HepG2 (cell line): ENCODE measurements around the gene NEUROD1. TPM values are rescaled to one million over a fixed set of nuclear protein-coding genes. Genes with fewer than 3 reads are reported as not detected.

Experiments used
- ATAC-seq: fragments of 200-7000 bp; cut with Tn5 transposase; 3 replicates; pipeline ENCODE4 v1.9.1; 2020; ENCODE audit warnings: mild to moderate bottlenecking, moderate library complexity
- BruUV-seq: library from RNA; stranded (reverse); fragments of 400-500 nt; replicated peaks from 2 replicates; lab custom pipeline; 2021; lab: Mats Ljungman, UMichigan
- CTCF ChIA-PET: fragments of 300-600 bp; formaldehyde crosslinking; extraction: SDS; loops from one replicate; lab custom pipeline; 2021; ENCODE audit warnings: low total read pairs, inconsistent platforms, low intra/inter-chr PET ratio; lab: Yijun Ruan, JAX
- POLR2A ChIA-PET: fragments of 350-600 bp; sonication (Branson Sonifier 250); formaldehyde crosslinking; loops from one replicate; lab custom pipeline; 2020; ENCODE audit warnings: antibody characterized with exemption, inconsistent platforms; lab: Yijun Ruan, JAX
- DNase-seq: peaks from one replicate; pipeline ENCODE4 v3.0.0-alpha.2; 2015; ENCODE audit warnings: low spot score
- FAIRE-seq: peaks from 3 replicates; lab custom pipeline; 2011; peaks lifted over from hg19 to GRCh38; lab: Jason Lieb, UNC
- H2AFZ ChIP-seq: one replicate; pipeline ENCODE4 v1.6.1; 2011; ENCODE audit warnings: low read length, inconsistent platforms
- H3K27ac ChIP-seq: fragments of 300-600 bp; 3 replicates; pipeline ENCODE4 v1.8.0; 2011; ENCODE audit warnings: mixed run types, mild to moderate bottlenecking, mixed read lengths, low read length, inconsistent platforms; ENCODE audit not compliant: insufficient read depth; ENCODE audit errors: extremely low read length
- H3K27me3 ChIP-seq, 2 experiments: fragments of 200-600 bp in 1 of 2; 2 replicates in 1 of 2; 3 replicates in 1 of 2; pipeline versions ENCODE4 v1.6.0 to v1.8.0; 2011; ENCODE audit warnings: low read length in 2 of 2, mild to moderate bottlenecking in 2 of 2, moderate library complexity in 2 of 2, inconsistent platforms in 1 of 2; ENCODE audit not compliant: insufficient read depth in 2 of 2, control insufficient read depth in 1 of 2
- H3K36me3 ChIP-seq, 2 experiments: fragments of 200-600 bp in 1 of 2; replicated peaks in 1 of 2; 2 replicates in 1 of 2; 3 replicates in 1 of 2; pipeline versions ENCODE4 v1.5.1 to v1.8.0; 2011; ENCODE audit warnings: low read length in 2 of 2, inconsistent platforms in 1 of 2; ENCODE audit not compliant: insufficient read depth in 2 of 2, control insufficient read depth in 1 of 2
- H3K4me1 ChIP-seq: 2 replicates; pipeline ENCODE4 v1.5.1; 2012; ENCODE audit warnings: low read length, inconsistent platforms; ENCODE audit not compliant: insufficient read depth
- H3K4me2 ChIP-seq: 2 replicates; pipeline ENCODE4 v1.6.0; 2011; ENCODE audit warnings: low read depth, low read length, inconsistent platforms
- H3K4me3 ChIP-seq, 3 experiments: fragments of 200-600 bp in 1 of 3; sonication (generic), shearing (Covaris generic) in 1 of 3; replicated peaks in 1 of 3; 2 replicates each; pipeline ENCODE4 v1.5.1; 2011 to 2016; ENCODE audit warnings: low read length in 3 of 3, inconsistent platforms in 2 of 3, low read depth in 2 of 3, mild to moderate bottlenecking in 2 of 3, control low read depth in 1 of 3, mixed read lengths in 1 of 3; ENCODE audit not compliant: insufficient read depth in 1 of 3
- H3K79me2 ChIP-seq: one replicate; pipeline ENCODE4 v1.6.1; 2011; ENCODE audit warnings: low read length, inconsistent platforms; ENCODE audit not compliant: insufficient read depth
- H3K9ac ChIP-seq: 2 replicates; pipeline ENCODE4 v1.6.0; 2011; ENCODE audit warnings: mild to moderate bottlenecking, low read depth, low read length, inconsistent platforms; ENCODE audit not compliant: insufficient read depth
- H3K9me3 ChIP-seq: 2 replicates; pipeline ENCODE4 v1.5.1; 2012; ENCODE audit warnings: mild to moderate bottlenecking, low read length
- H4K20me1 ChIP-seq: 2 replicates; pipeline ENCODE4 v1.6.0; 2011; ENCODE audit warnings: inconsistent platforms, mild to moderate bottlenecking, low read length, moderate library complexity; ENCODE audit not compliant: insufficient read depth
- ATF1 ChIP-seq: IDR thresholded peaks from 2 replicates; pipeline ENCODE4 v1.6.1; 2016; ENCODE audit warnings: mild to moderate bottlenecking, control low read depth
- CHD4 ChIP-seq: fragments of 200-600 bp; sonication (generic); IDR thresholded peaks from 2 replicates; pipeline ENCODE4 v1.7.0; 2017; ENCODE audit warnings: mild to moderate bottlenecking, low read length, borderline replicate concordance
- CSRNP2 ChIP-seq: sonication (generic); formaldehyde crosslinking; conservative IDR thresholded peaks from 2 replicates; pipeline ENCODE4 v1.8.0; 2022; ENCODE audit warnings: low read depth, missing genetic modification reagents
- FOXM1 ChIP-seq: sonication (generic); formaldehyde crosslinking; IDR thresholded peaks from 2 replicates; pipeline ENCODE4 v1.5.0; 2020; ENCODE audit warnings: missing genetic modification reagents
- GATAD1 ChIP-seq: IDR thresholded peaks from 2 replicates; pipeline ENCODE4 v1.6.1; 2016; ENCODE audit warnings: missing genetic modification reagents, missing compliant biosample characterization
- TCF12 ChIP-seq, 2 experiments: fragments of 450-650 bp in 1 of 2; sonication (generic) in 1 of 2; formaldehyde crosslinking in 1 of 2; IDR thresholded peaks; 2 replicates each; pipeline versions ENCODE4 v1.6.1 to v1.8.0; 2017 to 2022; ENCODE audit warnings: antibody characterized with exemption in 1 of 2, mild to moderate bottlenecking in 1 of 2, missing genetic modification reagents in 1 of 2, moderate library complexity in 1 of 2
- ZBTB20 ChIP-seq: sonication (generic); formaldehyde crosslinking; IDR thresholded peaks from 2 replicates; pipeline ENCODE4 v1.8.1; 2023; ENCODE audit warnings: missing genetic modification reagents, low read depth, mild to moderate bottlenecking, borderline replicate concordance
- ZNF331 ChIP-seq: sonication (generic); formaldehyde crosslinking; IDR thresholded peaks from 2 replicates; pipeline ENCODE4 v1.4.0; 2020; ENCODE audit warnings: missing genetic modification reagents
- ZNF780A ChIP-seq: sonication (generic); formaldehyde crosslinking; IDR thresholded peaks from 2 replicates; pipeline ENCODE4 v1.8.0; 2022; ENCODE audit warnings: mild to moderate bottlenecking, missing genetic modification reagents, moderate library complexity
- ZSCAN9 ChIP-seq: IDR thresholded peaks from 2 replicates; pipeline ENCODE4 v1.6.1; 2016; ENCODE audit warnings: borderline replicate concordance
- WGBS: methylation state at CpG from one replicate; pipeline ENCODE4 v1.1.6; 2017; ENCODE audit warnings: low lambda C conversion rate; 5-methylcytosine and 5-hydroxymethylcytosine counted together
- in situ Hi-C: cut with HindIII; loops from 2 replicates; pipeline ENCODE4 v1.10.0; 2017; ENCODE audit warnings: low pct_unique_long_range_greater_than_20kb; ENCODE audit not compliant: extremely low pct_ligation_motif_present
- intact Hi-C: fragments of 100-400 bp; cut with micrococcal nuclease; formaldehyde crosslinking; loops from one replicate; pipeline ENCODE4 v1.10.0; 2022; ENCODE audit not compliant: unreplicated experiment
- polyA plus RNA-seq, 8 experiments: library from polyadenylated mRNA; depleted of rRNA in 3 of 8; stranded (reverse) in 7 of 8; unstranded in 1 of 8; fragments of >200 nt; fragmentation: Illumina TruSeq in 4 of 8; extraction: Trizol in 4 of 8; gene quantifications; 2 replicates each; pipeline versions ENCODE4 v1.2.1 to v1.2.3, GENCODE V29; 2011 to 2016; ENCODE audit warnings: low read depth in 4 of 8, missing spikeins in 1 of 8, mixed read lengths in 1 of 8; ENCODE audit not compliant: insufficient read depth in 1 of 8
- total RNA-seq, 5 experiments: library from RNA; depleted of rRNA; stranded (reverse); fragments of >200 nt; fragmentation: Illumina TruSeq; extraction: Trizol; gene quantifications; 2 replicates each; pipeline ENCODE4 v1.2.3, GENCODE V29; 2016; ENCODE audit warnings: low read depth in 1 of 5

Gene NEUROD1
- total and polyA plus RNA-seq, 2 of the 13 experiments (the other 11 are each of a cell fraction or from before 2014, with no cell fraction given), result not detected

- TF ChIP-seq ZNF331 (CRISPR knock-in tag), result no peak
- no peak for TF ChIP-seq ZNF780A (CRISPR knock-in tag)
- TF ChIP-seq ZBTB20 (CRISPR knock-in tag), result no peak
- TF ChIP-seq GATAD1 (CRISPR knock-in tag), result no peak
- TF ChIP-seq CHD4, result no peak
- TF ChIP-seq FOXM1, result no peak
- no peak for TF ChIP-seq CSRNP2 (CRISPR knock-in tag)
- no peak for TF ChIP-seq ZSCAN9
- no peak for TF ChIP-seq ATF1 (CRISPR knock-in tag)
- no peak for TF ChIP-seq TCF12 (IDR thresholded peaks at IDR 0.05)
- no peak for TF ChIP-seq TCF12 (CRISPR knock-in tag; IDR thresholded peaks at IDR 0.05)
- H3K4me1 ChIP-seq, result no peaks in the 10 kb centered on the region
- in situ Hi-C loops, result no loop called here
- no peak overlapping the region for H3K27ac ChIP-seq
- no peak for DNase-seq
- POLR2A ChIA-PET, result no interaction called here
- intact Hi-C loops, result no loop called here
- no peaks in the 10 kb centered on the region for H4K20me1 ChIP-seq
- H3K36me3 ChIP-seq, result no peaks in the 10 kb centered on the region
- no TSS peak for BruUV-seq
- no peaks in the 10 kb centered on the region for H3K79me2 ChIP-seq
- H3K4me2 ChIP-seq, result no peak overlapping the region
- no peak overlapping the region for H3K4me3 ChIP-seq
- no peak for ATAC-seq
- no peaks in the 10 kb centered on the region; a peak in 1 of 5 replicates for H3K27me3 ChIP-seq
- no peak overlapping the region for H2AFZ ChIP-seq
- no peak overlapping the region for H3K9ac ChIP-seq
- H3K9me3 ChIP-seq, result no peaks in the 10 kb centered on the region
- no peak for FAIRE-seq
- CTCF ChIA-PET, result no interaction called here
- 16% methylated on average over 2 of the region's 2 CpGs for WGBS
Observed at GRCh38 chr2:181673173-181673572, 7.1 kb downstream of the NEUROD1 start.
